ENCODE results near the gene TNRC6C. TPM values are rescaled to one million over a fixed set of nuclear protein-coding genes. Genes with fewer than 3 reads are reported as not detected.

The TNRC6C gene
- total RNA-seq (2022; extraction: Qiagen RNA extraction): 1.8 to 2.5 TPM (median 2.3 TPM) in 5 replicates

GRCh38 chr17:77957857-77958715, at the start of gene TNRC6C:
Gene TNRC6C (plus strand): TSS chr17:77958703. CDS start chr17:78004207, 45,504 bp downstream.

GRCh38 chr17:78128551-78129350, 170.2 kb downstream of the TNRC6C start, which contains the start of gene TMC6:
Gene TMC6 (minus strand): TSS chr17:78128755. CDS start chr17:78126832, 1,923 bp downstream.

GRCh38 chr17:78130437-78131101, 172.1 kb downstream of the TNRC6C start, which contains the start of gene TMC8:
Gene TMC8 (plus strand): TSS chr17:78130771. CDS start chr17:78131589, 818 bp downstream.

Other genes starting within 250 kb of the TNRC6C start
- 7.7 to 12.7 TPM (median 10.9 TPM) in 5 replicates for gene TMC6, start 170.1 kb downstream of the TNRC6C start, total RNA-seq (2022; extraction: Qiagen RNA extraction)
- 0.14 to 0.30 TPM (median 0.25 TPM) in 5 replicates for gene TMC8, start 172.1 kb downstream of the TNRC6C start, total RNA-seq (2022; extraction: Qiagen RNA extraction)
- not detected in 5 replicates for gene C17orf99, start 187.7 kb downstream of the TNRC6C start, total RNA-seq (2022; extraction: Qiagen RNA extraction)
- 117 to 208 TPM (median 186 TPM) in 5 replicates for gene SYNGR2, start 209.9 kb downstream of the TNRC6C start, total RNA-seq (2022; extraction: Qiagen RNA extraction)
- gene TK1, start 228.3 kb downstream of the TNRC6C start, total RNA-seq (2022; extraction: Qiagen RNA extraction): 237 to 293 TPM (median 246 TPM) in 5 replicates
- gene AFMID, start 228.7 kb downstream of the TNRC6C start, total RNA-seq (2022; extraction: Qiagen RNA extraction): 35.2 to 55.4 TPM (median 36.3 TPM) in 5 replicates

Measured in A549 treated with AZD2906 at 1 μM for 4 hours (cell line).